ENCODE results near the gene CCDC148.

- TF ChIP-seq CTCF (IDR thresholded peaks at IDR 0.05) (no peak), PRDM15 (CRISPR knock-in tag; IDR thresholded peaks at IDR 0.05) (no peak), JUN (CRISPR knock-in tag; IDR thresholded peaks at IDR 0.05) (no peak), USF1 (CRISPR knock-in tag; IDR thresholded peaks at IDR 0.05) (no peak), ZNF281 (CRISPR knock-in tag; IDR thresholded peaks at IDR 0.05) (no peak), ATF2 (CRISPR knock-in tag; IDR thresholded peaks at IDR 0.05; ENCODE audit: borderline replicate concordance, low read depth) (no peak)
These were observed 70.9 kb downstream of the CCDC148 start for GRCh38 chr2:158385646-158386045.
